GM19023 (cell line): ENCODE measurements around the gene ANKRD44.
A peak's percentile ranks its signal among the peaks of the same experiment; 100 is the strongest.

Experiments used
- ATAC-seq: cut with Tn5 transposase; IDR thresholded peaks from one replicate; pipeline ENCODE4 v1.9.1; 2021; ENCODE audit warnings: mild to moderate bottlenecking, moderate library complexity; ENCODE audit not compliant: unreplicated experiment

The ANKRD44 gene

DNA sequence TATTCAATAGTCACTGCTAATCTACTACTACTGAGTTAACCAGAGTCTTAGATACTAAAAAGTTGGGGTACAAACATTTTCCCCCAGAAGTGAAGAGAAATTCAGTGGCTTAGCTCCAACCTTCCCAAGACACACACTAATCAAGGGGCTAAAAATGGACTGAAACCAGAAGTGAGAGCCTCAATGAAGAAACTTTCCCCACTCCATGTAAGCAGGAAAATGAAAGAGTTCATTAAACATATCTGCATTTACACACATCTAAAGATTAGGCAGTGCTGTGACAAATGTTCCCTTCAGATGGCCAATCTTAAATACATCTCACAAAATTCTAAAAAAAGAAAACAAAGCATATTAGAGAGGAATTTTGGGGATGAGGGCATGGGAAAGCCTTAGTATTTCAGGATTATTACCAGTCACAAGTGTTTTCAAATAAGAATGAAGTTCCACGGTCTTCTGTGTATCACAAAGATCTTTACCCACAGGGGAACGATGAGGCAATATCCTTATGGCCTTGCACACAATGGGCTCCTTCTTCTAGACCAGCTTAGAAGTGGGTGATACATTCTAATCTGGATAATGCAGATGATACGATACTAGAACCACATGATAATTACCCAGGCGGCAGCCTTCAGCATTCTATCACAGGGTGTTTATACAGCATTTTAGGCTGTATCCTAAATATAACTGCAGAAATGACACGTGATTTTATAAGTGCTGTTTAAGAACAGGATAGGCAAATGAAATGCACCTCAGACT, 17.1 kb downstream of the ANKRD44 start:
- ATAC-seq: peak; percentile 30

DNA sequence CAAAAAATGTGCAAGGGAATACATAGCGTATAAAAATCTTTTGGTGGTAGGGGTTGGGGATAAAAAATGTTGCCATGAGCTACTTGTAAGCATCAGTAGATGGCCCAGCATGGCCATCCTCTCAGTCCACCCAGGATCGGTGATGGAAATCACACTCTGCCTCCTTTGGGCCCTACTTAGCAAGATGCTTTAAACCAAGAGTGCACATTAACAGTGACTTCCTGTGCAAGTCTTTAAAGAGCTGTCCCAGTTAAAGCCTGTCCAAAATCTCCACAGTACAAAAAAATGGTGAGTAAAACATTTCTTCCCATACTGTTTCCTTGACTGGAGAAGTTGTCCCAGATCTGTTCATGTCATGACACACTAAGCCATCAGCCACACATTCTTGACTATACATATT, 18.0 kb downstream of the ANKRD44 start:
- no peak for ATAC-seq

GRCh38 chr2:197287596-197287932, 23.0 kb downstream of the ANKRD44 start:
- peak; percentile 19 for ATAC-seq

DNA sequence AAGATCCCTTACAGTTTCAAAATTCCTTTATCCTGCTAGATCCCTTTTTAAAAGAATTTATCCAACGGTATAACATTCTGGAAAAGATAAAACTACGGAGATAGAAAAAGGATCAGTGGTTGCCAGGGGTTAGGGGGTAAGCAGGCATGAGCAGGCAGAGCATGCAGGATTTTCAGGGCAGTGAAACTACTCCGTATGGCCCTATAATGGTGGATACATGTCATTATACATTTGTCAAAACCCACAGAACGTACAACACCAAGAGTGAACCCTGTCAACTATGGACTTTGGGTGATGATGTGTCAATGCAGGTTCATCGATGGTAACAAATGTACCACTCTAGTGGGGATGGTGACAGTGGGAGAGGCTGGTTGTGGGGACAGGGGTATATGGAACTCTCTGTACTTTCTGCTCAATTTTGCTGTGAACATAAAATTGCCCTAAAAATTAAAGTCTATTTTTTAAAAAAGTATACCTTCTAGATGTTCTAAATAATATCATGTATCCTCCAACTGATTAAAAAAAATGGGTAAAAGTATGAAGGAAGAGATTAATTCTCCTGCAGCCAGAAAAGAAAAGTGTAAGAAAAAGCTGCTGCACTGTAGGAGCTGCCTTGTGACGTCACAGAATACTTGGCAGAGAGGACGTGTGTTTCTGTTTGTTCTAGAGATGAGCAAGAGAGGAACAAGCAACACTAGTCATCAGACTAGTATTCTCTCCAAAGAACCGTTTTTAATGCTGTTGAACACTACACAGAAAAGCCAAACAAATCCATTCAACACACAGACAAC, 23.6 kb downstream of the ANKRD44 start:
- ATAC-seq: peak; percentile 88

DNA sequence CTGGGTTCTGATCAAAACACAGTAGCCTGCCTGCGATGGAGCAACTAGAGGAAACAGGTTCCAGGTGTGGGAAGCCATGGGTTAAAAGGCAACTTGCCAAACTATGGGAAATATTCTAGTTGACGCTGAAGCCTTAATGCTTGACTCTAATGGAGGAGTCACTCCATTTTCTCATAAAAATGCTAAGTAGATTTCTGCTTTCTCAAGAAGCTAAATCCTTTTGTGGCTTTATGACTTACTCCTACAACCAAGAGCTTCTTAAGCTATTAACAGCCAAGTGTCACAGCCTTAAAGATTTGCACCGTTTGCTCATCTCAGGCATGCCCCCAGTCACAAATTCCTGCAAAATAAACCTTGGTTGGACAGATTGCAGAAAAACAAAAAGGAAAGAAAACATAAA, 25.2 kb downstream of the ANKRD44 start:
- no peak for ATAC-seq

GRCh38 chr2:197284956-197285355, 25.6 kb downstream of the ANKRD44 start:
- ATAC-seq: no peak

- ATAC-seq: no peak
These were observed 29.2 kb downstream of the ANKRD44 start for GRCh38 chr2:197281421-197281820.

GRCh38 chr2:197280015-197280702, 30.4 kb downstream of the ANKRD44 start:
- ATAC-seq: peak; percentile 65

- no peak for ATAC-seq
These were observed 31.5 kb downstream of the ANKRD44 start for GRCh38 chr2:197278799-197279763.

DNA sequence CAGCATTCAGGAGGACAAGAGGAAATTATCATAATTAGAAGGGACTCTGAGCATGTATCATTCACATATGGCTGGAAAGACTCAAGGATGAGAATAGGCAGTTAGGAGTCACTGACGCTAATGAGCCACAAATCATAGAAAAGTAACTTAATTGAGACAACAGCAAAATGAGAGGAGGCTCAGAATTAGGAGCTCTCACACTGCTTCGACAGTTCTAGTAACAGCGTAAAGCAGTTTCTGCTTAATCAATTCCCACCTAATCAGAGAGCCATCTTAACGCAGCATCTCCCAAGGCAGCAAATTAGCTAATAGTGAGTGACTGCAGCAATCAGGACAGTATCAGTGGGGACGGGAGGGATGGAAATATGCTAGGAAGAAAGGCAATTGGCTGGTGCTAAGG, 32.8 kb downstream of the ANKRD44 start:
- no peak for ATAC-seq

DNA sequence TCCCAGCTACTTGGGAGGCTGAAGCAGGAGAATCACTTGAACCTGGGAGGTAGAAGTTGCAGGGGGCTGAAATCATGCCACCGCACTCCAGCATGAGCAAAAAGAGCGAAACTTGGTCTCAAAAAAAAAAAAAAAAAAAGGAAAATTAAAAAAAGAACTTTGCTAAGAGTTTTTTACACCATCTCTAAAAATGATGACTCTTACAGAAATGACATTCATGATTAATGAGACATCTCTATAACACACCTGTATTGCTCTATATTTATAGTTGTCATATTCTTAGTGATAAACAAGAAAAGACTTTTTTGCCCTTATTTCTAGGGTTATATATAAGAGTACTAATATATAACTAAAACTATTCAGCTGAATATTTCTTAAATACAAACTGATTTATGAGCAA, 34.4 kb downstream of the ANKRD44 start:
- no peak for ATAC-seq

GRCh38 chr2:197274937-197275336, 35.6 kb downstream of the ANKRD44 start:
- ATAC-seq: no peak

DNA sequence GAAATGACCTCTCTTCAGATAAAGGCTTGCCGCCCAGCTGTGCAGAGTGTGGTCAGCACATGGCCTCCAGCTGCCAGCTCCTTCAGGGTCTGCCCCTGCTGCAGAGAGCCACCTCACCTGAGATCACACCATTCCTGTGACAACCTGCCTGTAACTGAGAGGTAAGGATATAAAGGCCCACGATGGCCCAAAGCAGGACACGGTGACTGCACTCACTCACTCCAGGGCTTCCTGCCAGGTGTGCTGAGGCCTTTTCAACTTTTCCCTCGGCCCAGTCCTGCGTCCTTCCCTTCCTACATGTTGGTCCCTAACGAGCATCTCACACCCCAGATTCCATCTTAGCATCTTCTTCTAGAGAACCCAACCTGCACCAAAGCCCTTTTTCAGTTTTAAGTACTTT, 36.2 kb downstream of the ANKRD44 start:
- ATAC-seq: no peak

DNA sequence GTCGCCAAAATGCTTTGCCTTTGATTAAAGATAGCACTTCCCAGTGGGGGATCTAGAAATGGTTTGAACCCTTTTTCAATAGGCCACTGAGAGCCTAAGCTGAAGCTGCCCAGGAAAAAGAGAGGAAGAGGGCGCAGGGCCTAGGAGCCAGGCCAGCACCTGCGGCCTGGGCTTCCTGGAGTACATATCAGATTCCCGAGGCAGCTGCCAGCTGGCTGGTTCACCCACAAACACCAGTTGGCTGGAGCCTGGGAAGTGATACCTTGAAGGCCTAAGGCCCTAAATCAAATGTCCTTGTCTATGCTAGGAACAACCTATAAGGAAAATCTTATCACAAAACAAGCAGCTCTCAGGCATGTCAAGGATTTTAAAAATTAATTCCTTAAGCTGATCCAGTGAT, 37.1 kb downstream of the ANKRD44 start:
- no peak for ATAC-seq

- no peak for ATAC-seq
These were observed 40.0 kb downstream of the ANKRD44 start for GRCh38 chr2:197270601-197271000.

DNA sequence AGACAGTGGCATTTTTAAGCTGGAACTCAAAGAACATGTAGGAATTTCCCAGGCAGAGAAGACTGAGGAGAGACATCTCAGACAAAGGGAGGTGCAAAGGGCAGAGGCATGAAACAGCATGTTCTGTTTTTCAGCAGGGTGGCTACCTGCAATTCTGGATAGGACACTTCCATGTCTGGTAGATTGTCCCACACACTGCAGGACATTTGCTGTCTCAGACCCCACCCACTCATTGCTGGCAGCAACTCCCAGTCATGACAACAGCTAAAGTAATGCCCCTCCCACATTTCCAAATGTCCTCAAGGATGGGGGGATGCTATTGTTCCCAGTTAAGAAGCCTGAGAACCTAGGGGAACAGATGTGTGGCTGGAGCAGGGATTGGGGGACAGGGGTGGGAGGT, 40.8 kb downstream of the ANKRD44 start:
- no peak for ATAC-seq

- peak; percentile 61 for ATAC-seq
These were observed 41.6 kb downstream of the ANKRD44 start for GRCh38 chr2:197268786-197269584.

DNA sequence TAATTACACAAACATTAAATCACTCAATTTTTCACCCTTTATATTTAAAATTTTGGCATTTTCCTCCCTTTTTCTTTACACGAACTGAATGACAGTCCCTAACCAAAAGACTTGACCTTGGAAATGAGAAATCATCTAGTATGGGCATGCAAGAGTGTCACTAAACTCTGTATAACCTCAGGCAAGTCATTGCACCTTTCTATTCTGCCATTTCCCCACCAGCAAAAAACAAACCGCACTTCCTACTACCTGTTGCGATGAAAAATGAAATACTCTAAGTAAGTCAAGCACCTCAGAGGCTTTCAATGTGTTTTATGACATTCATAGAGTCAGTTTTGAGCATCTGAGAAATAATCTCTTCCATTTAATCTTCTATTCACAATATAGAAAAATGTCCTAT, 44.1 kb downstream of the ANKRD44 start:
- ATAC-seq: no peak

GRCh38 chr2:197265924-197266323, 44.7 kb downstream of the ANKRD44 start:
- ATAC-seq: no peak

DNA sequence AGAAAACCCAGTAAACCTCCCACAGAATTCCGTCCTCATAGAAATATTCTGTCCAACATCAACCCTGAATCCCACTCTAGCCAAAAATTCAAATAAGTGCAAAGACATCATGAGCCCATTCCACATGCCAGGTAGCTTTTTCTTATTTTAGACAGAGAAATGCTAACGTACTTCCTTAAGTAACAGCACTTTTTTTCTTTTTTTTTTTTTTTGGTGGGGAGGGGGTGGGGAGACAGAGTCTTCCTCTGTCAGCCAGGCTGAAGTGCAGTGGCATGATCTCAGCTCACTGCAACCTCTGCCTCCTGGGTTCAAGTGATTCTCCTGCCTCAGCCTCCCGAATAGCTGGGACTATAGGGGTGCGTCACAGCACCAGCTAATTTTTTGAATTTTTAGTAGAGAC, 45.5 kb downstream of the ANKRD44 start:
- no peak for ATAC-seq
